LNCAP (cell line): ENCODE data around the gene SLC47A1.

Experiments
- TF ChIP-seq, protein P1 (sequence below): fragments of 450-650 bp; IDR thresholded peaks from 2 replicates; pipeline ENCODE4 v1.5.1; 2017; ENCODE audit warnings: mild to moderate bottlenecking

Gene SLC47A1

GRCh38 chr17:19590451-19590850, 56.8 kb downstream of the SLC47A1 start:
- TF ChIP-seq, protein P1, sequence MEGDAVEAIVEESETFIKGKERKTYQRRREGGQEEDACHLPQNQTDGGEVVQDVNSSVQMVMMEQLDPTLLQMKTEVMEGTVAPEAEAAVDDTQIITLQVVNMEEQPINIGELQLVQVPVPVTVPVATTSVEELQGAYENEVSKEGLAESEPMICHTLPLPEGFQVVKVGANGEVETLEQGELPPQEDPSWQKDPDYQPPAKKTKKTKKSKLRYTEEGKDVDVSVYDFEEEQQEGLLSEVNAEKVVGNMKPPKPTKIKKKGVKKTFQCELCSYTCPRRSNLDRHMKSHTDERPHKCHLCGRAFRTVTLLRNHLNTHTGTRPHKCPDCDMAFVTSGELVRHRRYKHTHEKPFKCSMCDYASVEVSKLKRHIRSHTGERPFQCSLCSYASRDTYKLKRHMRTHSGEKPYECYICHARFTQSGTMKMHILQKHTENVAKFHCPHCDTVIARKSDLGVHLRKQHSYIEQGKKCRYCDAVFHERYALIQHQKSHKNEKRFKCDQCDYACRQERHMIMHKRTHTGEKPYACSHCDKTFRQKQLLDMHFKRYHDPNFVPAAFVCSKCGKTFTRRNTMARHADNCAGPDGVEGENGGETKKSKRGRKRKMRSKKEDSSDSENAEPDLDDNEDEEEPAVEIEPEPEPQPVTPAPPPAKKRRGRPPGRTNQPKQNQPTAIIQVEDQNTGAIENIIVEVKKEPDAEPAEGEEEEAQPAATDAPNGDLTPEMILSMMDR = no peak

DNA sequence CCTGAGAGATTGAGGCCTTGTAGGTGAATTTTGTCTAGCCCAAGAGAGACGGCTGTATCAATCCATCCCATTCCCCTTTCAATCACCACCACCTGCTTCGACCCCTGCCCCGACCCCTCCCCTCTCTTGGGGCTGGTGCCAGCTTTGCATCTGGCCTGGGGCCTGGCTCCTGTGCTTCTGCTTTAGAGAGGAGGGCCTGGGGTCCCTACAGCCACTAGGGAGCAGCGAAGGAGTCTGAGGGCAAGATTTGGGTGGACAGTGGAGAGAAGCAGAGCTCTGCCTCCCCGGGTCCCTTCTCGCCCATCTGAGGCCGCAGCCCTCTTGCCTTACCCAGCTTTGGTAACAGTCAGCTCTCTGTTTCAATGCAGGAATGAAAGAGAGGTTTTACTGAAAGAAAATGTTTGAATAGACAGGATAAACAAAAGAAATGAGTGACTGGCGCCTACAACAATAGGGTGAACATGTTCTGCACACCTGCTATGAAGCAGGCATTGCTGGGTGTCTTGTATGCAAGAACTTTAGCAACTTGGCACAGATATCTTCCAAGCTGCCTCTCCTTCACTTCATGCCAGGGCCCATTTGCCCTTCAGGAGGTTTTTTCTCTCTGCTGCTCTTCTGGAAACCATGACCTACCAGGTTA, 57.4 kb downstream of the SLC47A1 start:
- TF ChIP-seq, protein P1 = no peak

GRCh38 chr17:19592316-19592715, 58.7 kb downstream of the SLC47A1 start:
- TF ChIP-seq, protein P1 = no peak

DNA sequence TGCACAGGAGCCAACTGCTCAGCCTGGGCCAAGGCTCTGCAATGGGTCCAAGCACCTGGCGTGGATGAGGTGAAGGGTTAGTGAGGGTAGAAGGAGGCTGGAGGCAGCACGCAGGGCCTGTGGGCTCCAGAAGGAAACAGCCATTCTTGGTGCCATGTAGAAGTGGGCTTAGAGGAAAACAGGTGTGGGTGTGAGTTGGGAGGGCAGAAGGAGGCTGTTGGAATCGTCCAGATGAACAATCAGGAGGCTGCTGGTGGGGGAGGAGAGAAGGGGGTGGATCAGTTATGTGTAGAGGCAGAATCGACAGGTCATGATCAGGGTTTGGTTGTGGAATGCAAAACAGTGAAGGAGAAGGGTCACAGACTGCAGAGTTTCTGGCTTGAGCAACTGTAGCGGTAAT, 63.2 kb downstream of the SLC47A1 start:
- TF ChIP-seq, protein P1 = no peak

GRCh38 chr17:19610311-19610710, 76.7 kb downstream of the SLC47A1 start:
- TF ChIP-seq, protein P1 = no peak

DNA sequence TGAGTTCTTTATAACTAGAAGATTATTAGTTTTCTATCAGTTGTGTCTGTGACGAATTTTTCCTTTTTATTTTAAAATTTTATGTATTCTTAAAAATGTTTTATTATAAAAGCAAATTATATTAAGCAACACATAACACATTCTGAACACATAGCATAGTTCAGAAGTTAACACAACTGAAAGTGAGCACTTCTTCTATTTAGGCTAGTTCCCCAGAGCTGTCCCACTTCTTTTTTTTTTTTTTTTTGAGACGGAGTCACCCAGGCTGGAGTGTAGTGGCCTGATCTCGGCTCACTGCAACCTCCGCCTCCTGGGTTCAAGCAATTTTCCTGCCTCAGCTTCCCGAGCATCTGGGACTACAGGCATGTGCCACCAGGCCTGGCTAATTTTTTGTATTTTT, 77.2 kb downstream of the SLC47A1 start:
- TF ChIP-seq, protein P1 = no peak

DNA sequence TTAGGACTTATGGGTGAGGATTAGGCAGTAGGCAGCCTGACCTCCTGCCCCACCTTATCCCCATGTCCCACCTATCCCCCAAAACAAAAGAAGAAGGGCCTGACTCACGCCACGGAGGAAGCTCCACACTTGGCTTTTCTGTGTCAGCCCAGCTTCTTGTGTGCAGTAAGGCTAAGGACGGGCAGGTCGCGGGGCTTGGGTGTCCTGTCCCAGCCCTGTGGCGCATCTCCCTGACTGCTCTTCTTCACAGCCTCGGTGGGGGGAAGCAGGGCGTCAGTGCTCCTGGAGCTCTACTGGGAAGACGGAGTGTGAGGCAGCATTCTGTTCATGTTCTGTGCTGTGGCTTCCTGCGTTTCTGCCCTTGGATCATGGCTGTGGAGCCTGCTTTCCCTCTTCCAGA, 80.3 kb downstream of the SLC47A1 start:
- TF ChIP-seq, protein P1 = no peak

- TF ChIP-seq, protein P1 = no peak
Measured at GRCh38 chr17:19614900-19615299, 81.2 kb downstream of the SLC47A1 start.
